Frontal cortex (tissue), 4 donors: ENCODE results near the gene NR5A2. TPM values are rescaled to one million over a fixed set of nuclear protein-coding genes. Genes with fewer than 3 reads are reported as not detected.
A peak's percentile ranks its signal among the peaks of the same experiment; 100 is the strongest.

Source experiments
- DNase-seq, 2 donors: peaks; one replicate each; pipeline ENCODE4 v3.0.0; 2012; ENCODE audit warnings: low spot score in 2 of 2
- FAIRE-seq: peaks from 2 replicates; lab custom pipeline; 2012; peaks lifted over from hg19 to GRCh38; lab: Jason Lieb, UNC
- total RNA-seq: library from RNA; depleted of rRNA; stranded (reverse); fragments of >200 nt; gene quantifications from one replicate; pipeline ENCODE4 v1.2.3, GENCODE V29; 2014
- donor health status: control.
- donor health status: control.
- donor health status: control.

The NR5A2 gene
- total RNA-seq, 1 donor from 2014 or later = under 0.01 TPM

- FAIRE-seq = no peak
- DNase-seq = no peak
Measured at GRCh38 chr1:200053091-200053490, 25.6 kb downstream of the NR5A2 start.

DNA sequence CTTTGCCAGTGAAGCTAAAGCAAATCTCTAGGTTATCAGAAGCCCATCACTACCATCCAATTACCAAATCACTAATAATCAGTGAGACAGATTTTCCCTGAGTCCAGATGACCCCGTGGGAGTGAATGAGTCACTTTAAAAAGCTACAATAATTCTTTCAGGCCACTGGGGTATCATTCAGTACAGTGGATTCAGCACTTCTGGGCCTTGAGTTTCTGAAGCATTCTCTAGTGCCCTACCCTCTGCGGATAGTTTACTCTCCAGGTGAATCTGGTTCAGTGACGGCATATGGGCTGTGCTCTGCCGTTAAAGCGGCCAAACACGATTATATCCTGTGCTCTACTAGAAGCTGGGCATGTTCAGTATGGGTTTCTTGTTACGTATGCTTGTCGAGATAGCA, 26.1 kb downstream of the NR5A2 start:
- DNase-seq = no peak
- FAIRE-seq = no peak

GRCh38 chr1:200058341-200058740, 30.8 kb downstream of the NR5A2 start:
- FAIRE-seq (no peak), DNase-seq (no peak)

- FAIRE-seq = no peak
- no peak for DNase-seq
Measured at GRCh38 chr1:200062143-200062542, 34.6 kb downstream of the NR5A2 start.

DNA sequence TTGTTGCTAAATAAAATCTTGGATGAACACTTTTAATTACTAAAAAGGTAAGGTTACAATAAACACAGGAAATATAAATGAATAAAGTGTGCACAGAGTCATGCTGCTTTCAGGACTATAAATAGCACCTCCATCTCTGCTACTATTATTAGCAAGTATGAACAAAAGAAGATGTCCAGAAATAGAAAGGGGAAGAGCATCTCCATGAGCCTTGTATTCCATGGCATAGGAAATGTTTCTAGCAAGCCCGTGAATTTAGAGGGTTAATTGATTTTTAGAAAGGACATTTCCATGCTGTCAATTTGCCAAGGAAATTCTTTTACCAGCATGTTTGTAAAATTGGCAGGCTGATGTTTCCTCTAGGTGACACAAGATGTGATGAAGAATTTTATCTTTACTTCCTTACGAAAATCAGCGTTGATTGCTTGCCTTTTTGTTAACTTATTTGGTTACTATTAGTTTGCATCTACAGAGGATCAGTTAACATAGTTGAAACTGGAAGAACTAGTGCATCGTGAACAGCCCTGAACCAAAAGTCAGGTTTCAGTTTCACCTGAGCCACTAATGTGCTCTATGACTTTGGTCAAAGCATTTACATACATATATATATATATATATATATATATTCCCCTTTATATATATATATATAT, 45.3 kb downstream of the NR5A2 start:
- DNase-seq (no peak), FAIRE-seq (no peak)

DNA sequence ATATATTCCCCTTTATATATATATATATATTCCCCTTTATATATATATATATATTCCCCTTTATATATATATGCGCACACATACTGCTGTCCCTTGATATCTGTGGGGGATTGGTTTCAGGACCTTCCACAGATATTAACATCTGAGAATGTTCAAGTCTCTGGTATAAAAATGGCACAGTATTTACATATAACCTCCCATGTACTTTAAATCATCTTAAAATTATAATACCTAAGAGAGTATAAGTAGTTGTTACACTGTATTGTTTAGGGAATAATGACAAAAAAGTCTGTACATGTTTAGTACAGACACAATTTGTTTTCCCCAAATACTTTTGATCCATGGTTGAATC, 45.8 kb downstream of the NR5A2 start:
- no peak for DNase-seq
- FAIRE-seq = no peak

DNA sequence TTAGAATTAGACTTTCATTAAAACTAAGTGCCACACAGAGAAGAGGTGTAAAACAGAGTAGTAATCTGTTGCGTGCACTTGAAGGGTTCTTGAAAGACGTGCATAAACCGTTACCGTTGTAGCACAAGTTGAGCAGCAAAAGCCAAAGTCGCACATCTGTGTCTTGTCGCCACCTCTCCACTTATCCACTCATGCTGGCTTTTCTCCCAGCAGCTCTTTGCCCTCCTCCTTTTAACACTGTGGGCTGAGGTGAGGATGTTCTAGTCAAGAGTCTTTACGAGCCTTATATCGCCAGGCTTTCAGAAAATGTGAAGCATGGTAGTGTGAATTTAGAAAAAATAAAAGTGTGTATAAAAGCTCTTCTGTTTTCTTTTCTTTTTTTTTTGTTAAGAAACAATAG, 48.0 kb downstream of the NR5A2 start:
- DNase-seq (no peak), FAIRE-seq (no peak)

- no peak for DNase-seq
- FAIRE-seq = no peak
Measured at GRCh38 chr1:200075938-200076546, 48.5 kb downstream of the NR5A2 start.

DNA sequence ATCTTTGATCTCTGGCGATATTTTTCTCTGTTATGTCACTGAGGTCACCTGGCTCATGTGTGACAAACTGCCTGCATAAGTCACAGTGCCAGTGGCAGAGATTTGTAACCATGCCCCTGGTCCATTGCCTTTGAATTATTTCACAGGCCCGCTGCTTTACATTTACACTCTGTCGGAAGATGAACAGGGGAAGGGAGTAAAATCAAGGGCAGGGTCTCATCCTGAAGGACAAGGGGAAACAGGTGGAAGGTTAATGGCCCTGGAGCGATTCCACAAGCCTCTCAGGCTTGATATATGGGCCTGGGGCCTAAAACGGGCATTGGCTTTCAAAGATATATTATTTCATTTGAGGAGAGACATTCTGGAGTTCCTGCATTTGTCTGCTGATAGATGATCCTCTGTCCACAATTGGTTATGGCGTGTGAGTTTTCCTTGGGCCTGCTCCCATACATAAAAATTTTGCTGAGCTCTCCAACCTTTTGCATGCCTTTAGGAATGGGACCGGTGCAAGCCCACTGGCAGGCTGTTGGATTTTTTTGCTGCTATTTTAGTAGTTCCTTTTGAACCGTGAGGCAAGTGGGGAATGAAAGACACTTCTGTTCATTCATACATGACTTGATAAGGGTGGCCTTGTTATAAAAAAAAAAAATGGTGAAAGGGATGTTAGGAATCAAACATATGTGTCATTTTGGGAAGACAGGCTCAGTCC, 51.9 kb downstream of the NR5A2 start:
- no peak for DNase-seq
- FAIRE-seq = no peak

- DNase-seq = no peak
- FAIRE-seq = no peak
Measured at GRCh38 chr1:200081151-200081968, 53.9 kb downstream of the NR5A2 start.

DNA sequence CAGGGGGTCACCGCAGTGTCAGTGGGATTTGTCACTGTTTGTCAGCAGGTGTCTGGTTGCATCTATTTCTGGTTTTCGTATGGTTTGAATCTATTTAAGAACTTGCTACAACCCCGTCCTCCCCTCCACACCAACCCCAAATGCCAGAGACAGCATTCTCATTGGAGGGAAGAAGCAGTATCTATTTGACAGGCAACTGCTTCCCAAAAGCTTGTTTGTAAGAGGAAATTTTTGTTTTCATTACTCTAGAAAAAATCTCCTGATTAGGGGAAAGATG, 54.4 kb downstream of the NR5A2 start:
- FAIRE-seq (no peak), DNase-seq (no peak)

DNA sequence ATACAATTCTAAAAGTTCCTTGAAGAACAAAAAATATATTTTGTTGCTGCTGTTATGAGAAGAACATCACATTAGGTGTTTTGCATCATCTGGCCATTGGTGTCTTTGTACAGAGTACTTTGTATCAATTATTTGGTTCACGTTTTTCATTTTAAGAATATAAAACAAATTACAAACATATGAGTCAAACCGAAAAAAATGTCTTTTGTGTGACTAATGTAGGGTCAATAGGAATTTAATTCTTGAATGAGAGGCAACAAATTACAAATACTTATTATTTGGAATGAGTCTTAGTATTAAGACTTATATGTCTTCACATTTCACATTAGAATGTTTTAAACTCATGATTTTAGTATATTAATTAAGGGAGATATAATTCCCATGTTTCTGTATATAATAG, 54.8 kb downstream of the NR5A2 start:
- FAIRE-seq (no peak), DNase-seq (no peak)

DNA sequence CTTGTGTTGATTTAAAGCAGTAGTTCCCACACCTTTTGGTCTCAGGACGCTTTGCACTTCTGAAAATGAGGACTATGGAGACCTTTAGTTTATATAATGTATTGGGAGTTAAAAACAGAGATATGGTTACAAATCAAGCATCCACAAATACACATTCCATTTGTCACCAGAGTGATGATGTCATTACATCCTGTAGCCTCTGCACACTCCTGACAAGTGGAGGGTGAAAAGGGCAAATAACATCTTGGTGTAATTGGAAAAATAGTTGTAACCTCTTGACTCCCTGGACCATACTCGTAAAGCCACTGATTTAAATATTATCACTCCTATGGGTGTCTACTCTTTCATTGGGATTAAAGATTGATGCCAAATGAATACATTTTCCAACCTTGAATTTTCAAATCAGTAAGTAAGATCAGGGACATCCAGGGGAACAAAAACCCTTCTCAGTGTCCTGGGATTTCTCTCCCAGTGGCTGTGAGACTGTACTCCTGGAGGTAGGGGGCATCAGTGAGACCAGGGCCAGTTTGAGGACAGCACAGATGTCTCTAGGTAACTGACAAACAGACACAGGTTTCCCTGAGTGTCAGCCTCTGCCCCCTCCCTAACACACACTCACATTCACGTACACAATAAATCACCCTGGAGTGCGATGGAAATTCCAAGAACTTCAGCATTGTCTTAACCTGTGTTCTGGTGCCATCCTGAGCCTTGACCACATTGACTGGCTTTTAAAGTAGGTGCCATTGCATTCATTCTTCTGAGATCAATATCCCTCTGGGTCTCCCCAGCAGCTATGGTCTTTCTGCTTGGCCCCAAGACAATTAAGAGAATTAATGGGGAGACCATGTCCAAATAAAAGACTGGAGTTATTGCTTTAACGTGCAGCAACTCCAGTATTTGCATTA, 63.0 kb downstream of the NR5A2 start:
- DNase-seq = no peak
- FAIRE-seq = no peak

- DNase-seq (no peak), FAIRE-seq (no peak)
Measured at GRCh38 chr1:200095057-200095577, 67.6 kb downstream of the NR5A2 start.

DNA sequence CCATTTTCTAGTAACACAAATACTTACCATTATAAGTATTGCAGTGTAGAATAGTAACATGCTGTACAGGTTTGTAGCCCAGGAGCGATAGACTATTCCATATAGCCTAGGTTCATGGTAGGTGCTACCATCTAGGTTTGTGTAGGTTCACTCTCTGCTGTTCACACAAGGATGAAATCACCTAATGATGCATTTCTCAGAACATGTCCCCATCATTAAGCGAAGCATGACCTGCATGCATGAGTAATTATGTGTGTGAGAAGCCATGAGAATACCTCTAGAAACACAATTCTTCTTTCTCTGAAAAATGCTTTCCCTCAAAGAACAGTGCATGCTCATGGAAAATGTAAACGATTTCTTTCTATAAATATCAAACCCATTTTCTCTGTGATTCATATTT, 69.3 kb downstream of the NR5A2 start:
- DNase-seq = no peak
- no peak for FAIRE-seq

- DNase-seq = peak in 1 of 2 donors; percentile 6
- no peak for FAIRE-seq
Measured at GRCh38 chr1:200099040-200099439, 71.5 kb downstream of the NR5A2 start.

DNA sequence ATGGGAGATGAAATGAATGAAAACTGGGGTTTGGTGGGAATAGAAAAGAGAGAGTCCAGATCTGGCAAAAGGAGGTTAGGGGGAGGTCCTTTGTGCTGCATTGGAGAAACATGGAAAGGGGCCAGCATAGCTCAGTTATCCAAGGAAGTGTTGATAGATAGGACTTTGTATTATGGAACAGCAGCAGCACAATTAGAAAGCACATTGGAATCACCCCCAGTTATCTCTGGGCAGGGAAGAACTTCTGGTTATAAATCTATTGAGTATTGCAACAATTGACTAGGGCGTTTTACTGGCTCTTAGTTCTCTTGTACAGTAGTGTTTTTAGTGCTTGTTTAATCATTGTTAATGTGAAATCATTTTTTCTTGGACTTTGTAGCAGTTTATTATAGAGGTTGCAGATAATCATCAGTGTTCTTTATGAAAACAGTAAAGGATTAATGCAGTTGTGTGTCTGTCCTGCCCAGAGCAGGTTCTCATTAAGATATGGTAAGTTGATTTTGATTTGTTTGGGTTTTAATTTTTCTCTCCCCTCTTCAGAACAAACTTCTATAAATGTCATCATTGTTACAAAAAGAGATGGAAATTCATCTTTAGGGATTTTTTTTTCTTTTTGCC, 76.6 kb downstream of the NR5A2 start:
- FAIRE-seq = no peak
- no peak for DNase-seq

GRCh38 chr1:200107004-200107470, 79.5 kb downstream of the NR5A2 start:
- DNase-seq = no peak
- no peak for FAIRE-seq

GRCh38 chr1:200108659-200109058, 81.1 kb downstream of the NR5A2 start:
- FAIRE-seq (no peak), DNase-seq (no peak)
